OCI-LY7 (cell line): Measurements from ENCODE around the gene HSPH1. TPM values are rescaled to one million over a fixed set of nuclear protein-coding genes. Genes with fewer than 3 reads are reported as not detected.

Source experiments
- BruUV-seq: library from RNA; stranded (reverse); fragments of 400-500 nt; replicated peaks from 2 replicates; lab custom pipeline; 2021; lab: Mats Ljungman, UMichigan
- CTCF ChIA-PET: fragments of 300-600 bp; sonication (Branson Sonifier 250); formaldehyde crosslinking; loops from one replicate; lab custom pipeline; 2022; ENCODE audit warnings: antibody characterized with exemption; ENCODE audit not compliant: unreplicated experiment; lab: Charles Lee
- POLR2A ChIA-PET: fragments of 300-600 bp; sonication (Branson Sonifier 250); formaldehyde crosslinking; loops from one replicate; lab custom pipeline; 2022; ENCODE audit warnings: antibody characterized with exemption; lab: Charles Lee
- DNase-seq: peaks from one replicate; pipeline ENCODE4 v3.0.0-alpha.2; 2015; ENCODE audit warnings: low spot score
- H2AFZ ChIP-seq: fragments of 200-600 bp; sonication (generic), shearing (Covaris generic); 2 replicates; pipeline ENCODE4 v1.6.1; 2014; ENCODE audit warnings: mild to moderate bottlenecking, antibody characterized with exemption, low read length, moderate library complexity
- H3K27ac ChIP-seq: fragments of 200-600 bp; sonication (generic); 2 replicates; pipeline ENCODE4 v1.5.1; 2014; ENCODE audit warnings: mixed run types, low read depth, mild to moderate bottlenecking, moderate library complexity, low read length, inconsistent platforms; ENCODE audit not compliant: poor library complexity, severe bottlenecking
- H3K36me3 ChIP-seq: fragments of 200-600 bp; sonication (generic); 2 replicates; pipeline ENCODE4 v1.6.1; 2014; ENCODE audit warnings: mild to moderate bottlenecking, antibody characterized with exemption, low read length, moderate library complexity, mixed read lengths; ENCODE audit not compliant: insufficient read depth
- H3K4me1 ChIP-seq: fragments of 200-600 bp; sonication (generic); 2 replicates; pipeline ENCODE4 v1.5.1; 2014; ENCODE audit warnings: mild to moderate bottlenecking, low read length; ENCODE audit not compliant: insufficient read depth, poor library complexity, severe bottlenecking
- H3K4me2 ChIP-seq: fragments of 200-600 bp; sonication (generic); 2 replicates; pipeline ENCODE4 v1.6.1; 2014; ENCODE audit warnings: mild to moderate bottlenecking, low read length
- H3K4me3 ChIP-seq: fragments of 200-600 bp; sonication (generic); 2 replicates; pipeline ENCODE4 v1.5.1; 2014; ENCODE audit warnings: mild to moderate bottlenecking, low read depth, low read length; ENCODE audit not compliant: poor library complexity, severe bottlenecking
- H3K79me2 ChIP-seq: fragments of 200-600 bp; sonication (generic); 2 replicates; pipeline ENCODE4 v1.6.1; 2016; ENCODE audit warnings: low read depth, mild to moderate bottlenecking, low read length, moderate library complexity, mixed read lengths; ENCODE audit not compliant: insufficient read depth
- H3K9me2 ChIP-seq: fragments of 200-600 bp; sonication (generic); 2 replicates; pipeline ENCODE4 v1.6.1; 2016; ENCODE audit warnings: mild to moderate bottlenecking, low read length, mixed read lengths; ENCODE audit not compliant: insufficient read depth
- H3K9me3 ChIP-seq: fragments of 200-600 bp; sonication (generic); 2 replicates; pipeline ENCODE4 v1.6.1; 2014; ENCODE audit warnings: mild to moderate bottlenecking, mixed run types, low read length, mixed read lengths
- H4K20me1 ChIP-seq: fragments of 200-600 bp; sonication (generic); 2 replicates; pipeline ENCODE4 v1.6.1; 2014; ENCODE audit warnings: mild to moderate bottlenecking, antibody characterized with exemption, low read length, moderate library complexity, mixed read lengths; ENCODE audit not compliant: insufficient read depth
- CTCF ChIP-seq: fragments of 200-600 bp; sonication (generic); conservative IDR thresholded peaks from 2 replicates; pipeline ENCODE4 v1.5.1; 2014; ENCODE audit warnings: mild to moderate bottlenecking, antibody characterized with exemption, low read length, moderate library complexity, mixed read lengths
- EZH2phosphoT487 ChIP-seq: fragments of 200-600 bp; sonication (generic); IDR thresholded peaks from 2 replicates; pipeline ENCODE4 v1.6.1; 2018; ENCODE audit warnings: low read depth, borderline replicate concordance, mild to moderate bottlenecking, mixed run types, antibody characterized with exemption, low read length, moderate library complexity, mixed read lengths
- intact Hi-C: fragments of 100-400 bp; cut with micrococcal nuclease; formaldehyde crosslinking; loops from one replicate; pipeline ENCODE4 v1.10.0; 2022; ENCODE audit not compliant: unreplicated experiment
- total RNA-seq, 2 experiments: library from RNA; depleted of rRNA in 1 of 2; stranded (reverse); fragments of >200 nt in 1 of 2; shearing (Covaris generic) in 1 of 2; gene quantifications; 2 replicates each; pipeline ENCODE4 v1.2.3, GENCODE V29; 2014 to 2022

The HSPH1 gene
- total RNA-seq, 2 experiments from 2014 or later: 89.6 to 176 TPM

- CTCF ChIA-PET: no interaction called here
- no TSS peak for BruUV-seq
- H3K4me2 ChIP-seq: no peak overlapping the region
- H3K4me1 ChIP-seq: no peaks in the 10 kb centered on the region
- no peak for DNase-seq
- H3K4me3 ChIP-seq: no peak overlapping the region
- H3K79me2 ChIP-seq: peaks cover 62% of the 10 kb centered on the region; the same call in 1 of the 2 replicates
- H3K27ac ChIP-seq: no peak overlapping the region
- TF ChIP-seq CTCF (no peak), EZH2phosphoT487 (no peak)
- POLR2A ChIA-PET: interaction anchor here (0.6 to 4.7 kb wide), 3 partner anchors 10 to 134 kb away, joined by 4 to 23 read pairs (median 4); no protein-coding TSS in a partner anchor
- H3K9me2 ChIP-seq: no peaks in the 10 kb centered on the region
- H3K9me3 ChIP-seq: no peaks in the 10 kb centered on the region
- H2AFZ ChIP-seq: no peak overlapping the region
- H3K36me3 ChIP-seq: peaks cover 100% of the 10 kb centered on the region
- peaks cover 17% of the 10 kb centered on the region for H4K20me1 ChIP-seq
- intact Hi-C loops: loop anchor here (10.0 kb wide), 1 partner anchor 175 kb away; no protein-coding TSS in a partner anchor
Measured at GRCh38 chr13:31149604-31150003, 12.1 kb downstream of the HSPH1 start.

GRCh38 chr13:31145417-31145816 lies 16.3 kb downstream of the HSPH1 start:
- H3K79me2 ChIP-seq: peaks cover 33% of the 10 kb centered on the region; the same call in 1 of the 2 replicates
- no peak overlapping the region for H3K27ac ChIP-seq
- H3K36me3 ChIP-seq: peaks cover 100% of the 10 kb centered on the region
- no peaks in the 10 kb centered on the region for H3K9me3 ChIP-seq
- H4K20me1 ChIP-seq: peaks cover 19% of the 10 kb centered on the region; the same call in 1 of the 2 replicates
- DNase-seq: no peak
- no peaks in the 10 kb centered on the region for H3K4me1 ChIP-seq
- H3K4me3 ChIP-seq: no peak overlapping the region
- CTCF ChIA-PET: no interaction called here
- no TSS peak for BruUV-seq
- POLR2A ChIA-PET: interaction anchor here (0.6 to 1.5 kb wide), 3 partner anchors 8 to 20 kb away, joined by 3 read pairs; no protein-coding TSS in a partner anchor
- H3K4me2 ChIP-seq: no peak overlapping the region
- H2AFZ ChIP-seq: no peak overlapping the region
- H3K9me2 ChIP-seq: no peaks in the 10 kb centered on the region
- TF ChIP-seq CTCF: no peak
- no peak for TF ChIP-seq EZH2phosphoT487
- intact Hi-C loops: no loop called here

- H3K9me2 ChIP-seq: no peaks in the 10 kb centered on the region
- no peak overlapping the region for H3K4me2 ChIP-seq
- no peak overlapping the region for H3K4me3 ChIP-seq
- H3K27ac ChIP-seq: no peak overlapping the region
- no peak overlapping the region for H2AFZ ChIP-seq
- peaks cover 99% of the 10 kb centered on the region for H3K36me3 ChIP-seq
- no peaks in the 10 kb centered on the region for H3K9me3 ChIP-seq
- intact Hi-C loops: no loop called here
- TF ChIP-seq CTCF (no peak), EZH2phosphoT487 (no peak)
- POLR2A ChIA-PET: interaction anchor here (1.1 to 4.3 kb wide), 3 partner anchors 13 to 65 kb away, joined by 4 to 23 read pairs (median 6); no protein-coding TSS in a partner anchor
- CTCF ChIA-PET: no interaction called here
- peaks cover 21% of the 10 kb centered on the region; the same call in 1 of the 2 replicates for H4K20me1 ChIP-seq
- BruUV-seq: no TSS peak
- no peaks in the 10 kb centered on the region; the same call in 1 of the 2 replicates for H3K79me2 ChIP-seq
- no peaks in the 10 kb centered on the region for H3K4me1 ChIP-seq
- no peak for DNase-seq
Measured at GRCh38 chr13:31138515-31138914, 23.2 kb downstream of the HSPH1 start.
